Gastroesophageal sphincter (tissue), 3 donors: ENCODE data around the gene ALPL.

Source experiments
- CTCF ChIP-seq, 4 experiments: fragments of 200-600 bp in 2 of 4; fragments of 450-650 bp in 2 of 4; sonication (generic) in 1 of 4; IDR thresholded peaks; one replicate each; pipeline ENCODE4 v1.5.1; 2017 to 2019; ENCODE audit warnings: antibody characterized with exemption in 4 of 4, mild to moderate bottlenecking in 2 of 4, moderate library complexity in 2 of 4
- EP300 ChIP-seq: sonication (generic); formaldehyde crosslinking; IDR thresholded peaks from one replicate; pipeline ENCODE4 v1.6.1; 2017; ENCODE audit warnings: antibody characterized with exemption, mild to moderate bottlenecking

- no peak for TF ChIP-seq CTCF (IDR thresholded peaks at IDR 0.05)
- no peak for TF ChIP-seq EP300
Measured at GRCh38 chr1:21616372-21616771, 107.1 kb downstream of the ALPL start.
